HepG2 (cell line): ENCODE data around the gene PIEZO2. TPM values are rescaled to one million over a fixed set of nuclear protein-coding genes. Genes with fewer than 3 reads are reported as not detected.

Source experiments
- CBX1 ChIP-seq: IDR thresholded peaks from one replicate; pipeline ENCODE4 v1.6.1; 2016; ENCODE audit warnings: antibody characterized with exemption, low read depth
- FOXK1 ChIP-seq: sonication (generic); formaldehyde crosslinking; IDR thresholded peaks from 2 replicates; pipeline ENCODE4 v1.4.0; 2020; ENCODE audit warnings: low read depth, missing genetic modification reagents, borderline replicate concordance
- KAT8 ChIP-seq: IDR thresholded peaks from 2 replicates; pipeline ENCODE4 v1.6.1; 2016; ENCODE audit warnings: missing genetic modification reagents, missing compliant biosample characterization
- SNAPC2 ChIP-seq: sonication (generic); formaldehyde crosslinking; IDR thresholded peaks from 2 replicates; pipeline ENCODE4 v1.8.1; 2022; ENCODE audit warnings: mild to moderate bottlenecking, missing genetic modification reagents
- SP1 ChIP-seq, 2 experiments: fragments of 450-650 bp in 1 of 2; sonication (generic) in 1 of 2; formaldehyde crosslinking in 1 of 2; IDR thresholded peaks; 2 replicates each; pipeline versions ENCODE4 v1.4.0 to v1.6.1; 2016 to 2020; ENCODE audit warnings: missing genetic modification reagents in 1 of 2
- ZBTB7A ChIP-seq: sonication (generic); formaldehyde crosslinking; IDR thresholded peaks from 2 replicates; pipeline ENCODE4 v1.8.0; 2022; ENCODE audit warnings: mild to moderate bottlenecking, missing genetic modification reagents
- ZFYVE20 ChIP-seq: sonication (generic); formaldehyde crosslinking; IDR thresholded peaks from 2 replicates; pipeline ENCODE4 v1.8.0; 2023; ENCODE audit warnings: low read depth, mild to moderate bottlenecking, moderate library complexity, missing genetic modification reagents, borderline replicate concordance
- ZMYM4 ChIP-seq: sonication (generic); formaldehyde crosslinking; IDR thresholded peaks from 2 replicates; pipeline ENCODE4 v1.8.1; 2023; ENCODE audit warnings: mild to moderate bottlenecking, missing genetic modification reagents
- ZNF230 ChIP-seq: sonication (generic); formaldehyde crosslinking; IDR thresholded peaks from 2 replicates; pipeline ENCODE4 v1.4.0; 2020; ENCODE audit warnings: mild to moderate bottlenecking, missing genetic modification reagents
- ZNF335 ChIP-seq: sonication (generic); formaldehyde crosslinking; IDR thresholded peaks from 2 replicates; pipeline ENCODE4 v1.4.0; 2020; ENCODE audit warnings: missing genetic modification reagents
- ZNF34 ChIP-seq: sonication (generic); formaldehyde crosslinking; IDR thresholded peaks from 2 replicates; pipeline ENCODE4 v1.4.0; 2020; ENCODE audit warnings: mild to moderate bottlenecking, missing genetic modification reagents, borderline replicate concordance
- ZNF724P ChIP-seq: sonication (generic); formaldehyde crosslinking; IDR thresholded peaks from 2 replicates; pipeline ENCODE4 v1.8.0; 2022; ENCODE audit warnings: missing genetic modification reagents, borderline replicate concordance
- polyA plus RNA-seq, 8 experiments: library from polyadenylated mRNA; depleted of rRNA in 3 of 8; stranded (reverse) in 7 of 8; unstranded in 1 of 8; fragments of >200 nt; fragmentation: Illumina TruSeq in 4 of 8; extraction: Trizol in 4 of 8; gene quantifications; 2 replicates each; pipeline versions ENCODE4 v1.2.1 to v1.2.3, GENCODE V29; 2011 to 2016; ENCODE audit warnings: low read depth in 4 of 8, missing spikeins in 1 of 8, mixed read lengths in 1 of 8; ENCODE audit not compliant: insufficient read depth in 1 of 8
- total RNA-seq, 5 experiments: library from RNA; depleted of rRNA; stranded (reverse); fragments of >200 nt; fragmentation: Illumina TruSeq; extraction: Trizol; gene quantifications; 2 replicates each; pipeline ENCODE4 v1.2.3, GENCODE V29; 2016; ENCODE audit warnings: low read depth in 1 of 5
- TF ChIP-seq, protein P1 (sequence below): sonication (generic); formaldehyde crosslinking; IDR thresholded peaks from 2 replicates; pipeline ENCODE4 v1.5.1; 2020; ENCODE audit warnings: mild to moderate bottlenecking, missing genetic modification reagents, borderline replicate concordance
- TF ChIP-seq, protein P2 (sequence below): sonication (generic); formaldehyde crosslinking; IDR thresholded peaks from 2 replicates; pipeline ENCODE4 v1.5.1; 2020; ENCODE audit warnings: missing genetic modification reagents, mild to moderate bottlenecking, borderline replicate concordance
- TF ChIP-seq, protein P3 (sequence below), 2 experiments: sonication (generic) in 1 of 2; formaldehyde crosslinking in 1 of 2; IDR thresholded peaks; 2 replicates each; pipeline versions ENCODE4 v1.4.0 to v1.6.1; 2016 to 2020; ENCODE audit warnings: borderline replicate concordance in 1 of 2, low read depth in 1 of 2, mild to moderate bottlenecking in 1 of 2, missing genetic modification reagents in 1 of 2
- TF ChIP-seq, protein P4 (sequence below): sonication (generic); formaldehyde crosslinking; IDR thresholded peaks from 2 replicates; pipeline ENCODE4 v1.5.1; 2020; ENCODE audit warnings: mild to moderate bottlenecking, missing genetic modification reagents, moderate library complexity
- TF ChIP-seq, protein P5 (sequence below): sonication (generic); formaldehyde crosslinking; IDR thresholded peaks from 2 replicates; pipeline ENCODE4 v1.4.0; 2020; ENCODE audit warnings: mild to moderate bottlenecking, missing genetic modification reagents, borderline replicate concordance
- TF ChIP-seq, protein P6 (sequence below): sonication (generic); formaldehyde crosslinking; IDR thresholded peaks from 2 replicates; pipeline ENCODE4 v1.4.0; 2020; ENCODE audit warnings: missing genetic modification reagents; ENCODE audit errors: not compliant biosample characterization

The PIEZO2 gene
- total and polyA plus RNA-seq, 2 of the 13 experiments (the other 11 are each of a cell fraction or from before 2014, with no cell fraction given): 15.2 to 27.2 TPM

DNA sequence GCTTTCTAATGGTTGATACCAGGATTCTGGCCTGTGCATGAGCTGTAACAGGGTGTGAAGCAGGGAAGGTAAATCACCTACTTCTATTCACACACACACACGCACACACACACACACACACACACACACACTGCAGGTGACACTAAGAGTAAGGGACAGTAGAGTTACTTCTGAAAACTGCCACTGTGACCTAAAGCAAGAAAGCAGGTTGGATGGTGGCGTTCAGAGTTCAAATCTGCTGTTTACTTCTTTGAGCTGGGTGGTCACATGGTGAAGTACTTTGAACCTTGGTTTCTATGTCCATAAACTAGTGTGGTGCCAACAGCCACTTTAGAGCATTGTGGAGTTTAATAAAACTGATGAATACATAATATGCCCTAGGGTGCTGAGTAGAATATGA is 248.0 kb downstream of the PIEZO2 start (continued):
- no peak for TF ChIP-seq ZNF335 (CRISPR knock-in tag)
- TF ChIP-seq, protein P1, sequence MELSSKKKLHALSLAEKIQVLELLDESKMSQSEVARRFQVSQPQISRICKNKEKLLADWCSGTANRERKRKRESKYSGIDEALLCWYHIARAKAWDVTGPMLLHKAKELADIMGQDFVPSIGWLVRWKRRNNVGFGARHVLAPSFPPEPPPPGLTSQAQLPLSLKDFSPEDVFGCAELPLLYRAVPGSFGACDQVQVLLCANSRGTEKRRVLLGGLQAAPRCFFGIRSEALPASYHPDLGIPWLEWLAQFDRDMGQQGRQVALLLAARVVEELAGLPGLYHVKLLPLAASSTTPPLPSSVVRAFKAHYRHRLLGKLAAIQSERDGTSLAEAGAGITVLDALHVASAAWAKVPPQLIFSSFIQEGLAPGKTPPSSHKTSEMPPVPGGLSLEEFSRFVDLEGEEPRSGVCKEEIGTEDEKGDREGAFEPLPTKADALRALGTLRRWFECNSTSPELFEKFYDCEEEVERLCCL (CRISPR knock-in tag): no peak; the same call in 1 of the 2 replicates
- TF ChIP-seq, protein P2, sequence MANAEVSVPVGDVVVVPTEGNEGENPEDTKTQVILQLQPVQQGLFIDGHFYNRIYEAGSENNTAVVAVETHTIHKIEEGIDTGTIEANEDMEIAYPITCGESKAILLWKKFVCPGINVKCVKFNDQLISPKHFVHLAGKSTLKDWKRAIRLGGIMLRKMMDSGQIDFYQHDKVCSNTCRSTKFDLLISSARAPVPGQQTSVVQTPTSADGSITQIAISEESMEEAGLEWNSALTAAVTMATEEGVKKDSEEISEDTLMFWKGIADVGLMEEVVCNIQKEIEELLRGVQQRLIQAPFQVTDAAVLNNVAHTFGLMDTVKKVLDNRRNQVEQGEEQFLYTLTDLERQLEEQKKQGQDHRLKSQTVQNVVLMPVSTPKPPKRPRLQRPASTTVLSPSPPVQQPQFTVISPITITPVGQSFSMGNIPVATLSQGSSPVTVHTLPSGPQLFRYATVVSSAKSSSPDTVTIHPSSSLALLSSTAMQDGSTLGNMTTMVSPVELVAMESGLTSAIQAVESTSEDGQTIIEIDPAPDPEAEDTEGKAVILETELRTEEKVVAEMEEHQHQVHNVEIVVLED (CRISPR knock-in tag): no peak
- peak; percentile 80 for TF ChIP-seq ZMYM4
- TF ChIP-seq SNAPC2 (CRISPR knock-in tag): no peak
- TF ChIP-seq, protein P3, sequence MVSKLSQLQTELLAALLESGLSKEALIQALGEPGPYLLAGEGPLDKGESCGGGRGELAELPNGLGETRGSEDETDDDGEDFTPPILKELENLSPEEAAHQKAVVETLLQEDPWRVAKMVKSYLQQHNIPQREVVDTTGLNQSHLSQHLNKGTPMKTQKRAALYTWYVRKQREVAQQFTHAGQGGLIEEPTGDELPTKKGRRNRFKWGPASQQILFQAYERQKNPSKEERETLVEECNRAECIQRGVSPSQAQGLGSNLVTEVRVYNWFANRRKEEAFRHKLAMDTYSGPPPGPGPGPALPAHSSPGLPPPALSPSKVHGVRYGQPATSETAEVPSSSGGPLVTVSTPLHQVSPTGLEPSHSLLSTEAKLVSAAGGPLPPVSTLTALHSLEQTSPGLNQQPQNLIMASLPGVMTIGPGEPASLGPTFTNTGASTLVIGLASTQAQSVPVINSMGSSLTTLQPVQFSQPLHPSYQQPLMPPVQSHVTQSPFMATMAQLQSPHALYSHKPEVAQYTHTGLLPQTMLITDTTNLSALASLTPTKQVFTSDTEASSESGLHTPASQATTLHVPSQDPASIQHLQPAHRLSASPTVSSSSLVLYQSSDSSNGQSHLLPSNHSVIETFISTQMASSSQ (IDR thresholded peaks at IDR 0.05; ENCODE audit: low read depth): no peak; the same call in 1 of the 2 replicates
- TF ChIP-seq, protein P3 (CRISPR knock-in tag; IDR thresholded peaks at IDR 0.05; ENCODE audit: borderline replicate concordance): no peak
- TF ChIP-seq, protein P4, sequence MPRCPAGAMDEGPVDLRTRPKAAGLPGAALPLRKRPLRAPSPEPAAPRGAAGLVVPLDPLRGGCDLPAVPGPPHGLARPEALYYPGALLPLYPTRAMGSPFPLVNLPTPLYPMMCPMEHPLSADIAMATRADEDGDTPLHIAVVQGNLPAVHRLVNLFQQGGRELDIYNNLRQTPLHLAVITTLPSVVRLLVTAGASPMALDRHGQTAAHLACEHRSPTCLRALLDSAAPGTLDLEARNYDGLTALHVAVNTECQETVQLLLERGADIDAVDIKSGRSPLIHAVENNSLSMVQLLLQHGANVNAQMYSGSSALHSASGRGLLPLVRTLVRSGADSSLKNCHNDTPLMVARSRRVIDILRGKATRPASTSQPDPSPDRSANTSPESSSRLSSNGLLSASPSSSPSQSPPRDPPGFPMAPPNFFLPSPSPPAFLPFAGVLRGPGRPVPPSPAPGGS (CRISPR knock-in tag): no peak
- TF ChIP-seq, protein P5, sequence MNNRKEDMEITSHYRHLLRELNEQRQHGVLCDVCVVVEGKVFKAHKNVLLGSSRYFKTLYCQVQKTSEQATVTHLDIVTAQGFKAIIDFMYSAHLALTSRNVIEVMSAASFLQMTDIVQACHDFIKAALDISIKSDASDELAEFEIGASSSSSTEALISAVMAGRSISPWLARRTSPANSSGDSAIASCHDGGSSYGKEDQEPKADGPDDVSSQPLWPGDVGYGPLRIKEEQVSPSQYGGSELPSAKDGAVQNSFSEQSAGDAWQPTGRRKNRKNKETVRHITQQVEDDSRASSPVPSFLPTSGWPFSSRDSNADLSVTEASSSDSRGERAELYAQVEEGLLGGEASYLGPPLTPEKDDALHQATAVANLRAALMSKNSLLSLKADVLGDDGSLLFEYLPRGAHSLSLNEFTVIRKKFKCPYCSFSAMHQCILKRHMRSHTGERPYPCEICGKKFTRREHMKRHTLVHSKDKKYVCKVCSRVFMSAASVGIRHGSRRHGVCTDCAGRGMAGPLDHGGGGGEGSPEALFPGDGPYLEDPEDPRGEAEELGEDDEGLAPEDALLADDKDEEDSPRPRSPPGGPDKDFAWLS (CRISPR knock-in tag): no peak
- TF ChIP-seq, protein P6, sequence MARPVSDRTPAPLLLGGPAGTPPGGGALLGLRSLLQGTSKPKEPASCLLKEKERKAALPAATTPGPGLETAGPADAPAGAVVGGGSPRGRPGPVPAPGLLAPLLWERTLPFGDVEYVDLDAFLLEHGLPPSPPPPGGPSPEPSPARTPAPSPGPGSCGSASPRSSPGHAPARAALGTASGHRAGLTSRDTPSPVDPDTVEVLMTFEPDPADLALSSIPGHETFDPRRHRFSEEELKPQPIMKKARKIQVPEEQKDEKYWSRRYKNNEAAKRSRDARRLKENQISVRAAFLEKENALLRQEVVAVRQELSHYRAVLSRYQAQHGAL (CRISPR knock-in tag): no peak
- no peak for TF ChIP-seq CBX1
- TF ChIP-seq ZNF724P (CRISPR knock-in tag): no peak
- TF ChIP-seq ZFYVE20 (CRISPR knock-in tag): no peak
- TF ChIP-seq ZBTB7A (CRISPR knock-in tag): no peak
- 0 out of 2 replicates have a peak, but pooled peaks have one; percentile 20 for TF ChIP-seq KAT8
- TF ChIP-seq SP1 (IDR thresholded peaks at IDR 0.05): no peak
- no peak for TF ChIP-seq SP1 (CRISPR knock-in tag; IDR thresholded peaks at IDR 0.05)
- TF ChIP-seq ZNF34: no peak
- no peak for TF ChIP-seq ZNF230 (CRISPR knock-in tag)
- TF ChIP-seq FOXK1 (CRISPR knock-in tag): peak; percentile 79; the same call in 1 of the 2 replicates
